Activated CD4-positive, CD25-positive, alpha-beta regulatory T cell treated with anti-CD3 and anti-CD28 coated beads, Interleukin-2, amount 50 U/mL, for 24 hours (primary cell): Measurements from ENCODE around the gene HOXC5.

ENCODE experiments used
- ATAC-seq, 2 donors: fragments of 150-1000 bp; cut with Tn5 transposase; one replicate each; pipeline ENCODE4 v1.10.0; 2021; ENCODE audit warnings: mild to moderate bottlenecking in 1 of 2, moderate library complexity in 1 of 2

HOXC5 gene

DNA sequence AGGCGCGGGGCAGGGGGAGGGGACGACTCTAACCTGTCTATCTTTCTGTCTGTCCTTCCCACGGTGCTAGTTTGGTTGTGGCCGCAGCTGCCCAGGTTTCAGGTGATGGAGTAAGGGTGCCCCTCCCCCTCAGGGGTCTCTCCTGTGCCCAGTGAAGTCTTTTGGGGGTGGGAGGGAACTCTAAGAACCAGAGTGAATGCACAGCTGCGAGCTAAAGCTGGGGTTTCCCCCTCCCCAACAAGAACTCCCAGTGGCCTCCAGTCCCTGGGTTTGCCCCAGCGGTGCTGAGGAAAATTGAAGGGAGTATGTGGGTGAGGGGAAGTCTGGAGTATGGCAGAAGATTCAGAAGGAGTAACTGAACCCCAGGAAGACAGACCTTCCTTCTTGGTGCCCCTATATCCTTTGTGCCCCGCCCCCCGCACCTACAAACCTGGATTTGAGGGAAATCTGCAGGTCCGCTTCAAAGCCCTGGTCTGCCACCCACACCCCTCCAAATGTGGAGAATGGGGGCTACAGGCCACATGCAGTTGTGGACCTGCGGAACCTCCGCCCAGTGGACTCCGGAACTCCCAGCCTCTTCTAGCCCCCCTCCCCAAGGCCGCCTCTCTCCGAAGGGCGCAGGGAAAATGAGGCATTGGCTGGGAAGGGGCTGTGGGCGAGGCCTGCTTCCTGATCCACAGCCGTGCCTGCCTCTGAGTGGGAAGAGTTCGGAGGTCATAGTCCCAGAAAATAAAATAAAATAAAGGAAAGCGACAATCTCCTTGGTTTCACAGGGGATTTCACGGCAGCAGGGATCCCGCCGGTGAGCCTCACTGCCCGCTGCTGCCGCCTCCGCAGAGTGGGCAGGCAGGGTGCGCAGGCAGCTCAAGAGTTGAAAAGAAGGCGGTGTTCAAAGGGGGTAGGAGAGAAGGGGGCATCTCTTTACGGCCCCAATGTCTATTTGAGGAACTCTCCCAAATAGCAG is 36.3 kb upstream of the HOXC5 start:
- no peak for ATAC-seq

DNA sequence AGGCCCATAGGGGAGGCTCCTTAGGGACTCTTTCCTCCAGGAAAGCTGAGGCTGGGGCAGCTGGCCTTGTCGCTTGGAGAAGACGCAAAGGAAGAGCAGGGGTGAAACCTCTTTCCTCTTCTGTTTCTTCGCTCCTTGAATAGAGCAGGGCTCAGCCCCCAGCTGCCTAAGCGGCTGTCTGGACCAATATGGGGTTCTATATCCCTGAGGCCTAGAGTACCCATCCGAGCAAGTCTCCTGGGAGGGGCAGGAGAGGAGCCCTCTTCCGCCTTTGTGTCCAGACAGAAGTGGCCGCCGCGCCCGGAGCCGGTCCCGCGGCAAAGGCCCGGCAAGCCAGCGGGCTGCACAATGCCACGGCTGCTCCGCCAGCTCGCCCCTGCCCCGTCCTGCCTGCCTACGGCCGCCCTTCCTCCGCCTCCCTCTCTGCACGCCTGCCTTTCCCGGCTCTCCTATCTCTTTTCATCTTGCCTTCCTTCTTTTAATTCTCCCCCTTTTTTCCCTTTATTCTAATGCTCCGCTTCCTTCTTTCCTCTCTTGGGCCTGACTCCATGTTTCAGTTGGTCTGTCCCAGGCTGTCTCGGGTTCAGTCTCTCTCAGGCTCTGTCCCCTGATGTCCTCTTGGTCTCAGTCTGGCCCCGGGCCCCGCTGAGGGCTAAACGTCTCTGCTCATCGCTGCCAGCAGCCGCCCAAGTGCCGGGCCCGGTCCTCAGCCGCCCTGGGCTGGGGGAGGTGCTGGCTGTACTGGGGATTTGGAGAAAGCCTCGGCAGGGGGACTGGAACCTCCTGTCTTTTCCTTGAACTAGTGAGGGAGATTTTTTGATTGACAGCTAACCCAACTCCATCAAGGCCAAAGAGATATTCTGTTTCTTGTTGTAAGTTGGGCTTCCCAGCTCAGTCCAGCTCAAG is 35.4 kb upstream of the HOXC5 start:
- ATAC-seq = no peak

DNA sequence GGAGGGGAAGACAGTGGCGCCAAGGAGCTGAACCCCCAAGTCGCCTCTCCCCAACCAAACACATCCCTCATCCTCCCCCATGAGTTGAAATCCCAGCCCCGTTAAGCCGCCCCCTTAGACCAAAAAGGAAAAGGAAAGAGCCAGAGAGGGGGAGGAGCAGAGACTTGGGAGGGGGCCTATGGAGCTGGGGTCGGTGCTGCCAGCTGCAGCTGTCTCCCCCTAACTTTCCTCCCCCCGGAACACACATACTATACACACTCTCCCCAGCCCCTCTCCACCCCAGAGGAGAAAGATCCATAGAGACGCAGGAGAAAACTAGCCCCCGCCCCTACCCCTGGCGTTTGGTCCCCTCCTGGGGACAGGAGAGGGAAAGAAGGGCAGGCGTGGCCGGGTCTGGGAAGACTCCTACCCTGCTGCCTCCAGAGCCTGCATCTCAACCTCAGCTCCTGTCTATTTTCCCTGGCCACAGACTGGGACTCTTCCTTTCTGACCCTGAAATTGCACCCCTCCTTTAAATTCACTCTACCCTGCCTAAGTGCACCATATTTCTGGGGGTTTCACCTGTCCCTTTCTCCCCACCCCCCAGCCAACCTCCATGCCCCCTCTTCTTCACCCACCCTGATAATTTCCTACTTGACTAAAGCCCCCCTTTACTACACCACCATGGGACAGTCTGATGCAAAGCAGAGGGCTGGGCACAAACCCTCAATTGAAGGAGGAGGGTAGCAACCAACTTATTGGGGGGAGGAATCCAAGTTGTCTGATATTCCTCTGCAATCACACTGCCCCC is 34.5 kb upstream of the HOXC5 start:
- no peak for ATAC-seq

DNA sequence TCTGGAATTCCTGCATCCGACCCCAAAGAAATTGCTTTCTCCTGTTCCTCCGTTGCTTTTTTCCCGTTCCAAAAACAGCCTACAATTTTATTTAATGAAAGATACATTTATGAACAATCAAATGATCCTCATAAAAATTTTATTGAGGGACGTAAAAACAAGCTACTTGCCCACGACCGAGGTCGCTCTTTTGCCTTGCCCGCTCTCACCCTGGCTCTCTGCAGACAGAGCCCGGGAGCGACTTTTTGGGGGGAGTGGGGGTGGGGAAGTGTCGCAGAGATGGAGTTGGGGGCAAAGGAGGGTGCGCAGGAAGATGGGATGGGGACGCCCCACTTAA is 34.0 kb upstream of the HOXC5 start:
- ATAC-seq = no peak

DNA sequence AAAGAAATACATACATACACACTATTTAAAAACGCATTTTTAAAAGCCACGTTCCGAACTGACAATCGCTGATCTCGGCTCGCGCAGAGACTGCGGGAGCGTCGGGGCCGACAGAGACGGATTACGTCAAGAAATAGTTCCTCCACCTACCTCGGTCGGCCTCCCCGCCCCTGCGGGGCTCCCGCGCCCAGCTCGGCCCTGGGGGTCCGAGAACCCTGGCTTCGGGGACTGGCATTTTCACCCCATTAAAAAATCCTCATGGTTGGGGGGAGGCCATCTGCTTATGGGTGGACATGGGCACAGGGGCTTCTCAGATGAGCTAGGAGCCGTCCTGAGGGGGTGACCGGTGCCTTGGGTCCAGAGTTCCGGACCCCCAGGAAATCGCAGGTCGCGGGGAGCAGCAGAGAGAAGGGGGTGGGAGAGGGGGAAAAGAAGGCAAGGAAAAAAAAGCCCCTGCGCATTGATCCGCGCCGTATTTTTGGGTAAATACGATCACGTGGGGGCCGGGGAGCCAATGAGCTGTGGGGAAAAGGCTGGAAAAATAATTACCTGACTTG is 33.2 kb upstream of the HOXC5 start:
- ATAC-seq = no peak

DNA sequence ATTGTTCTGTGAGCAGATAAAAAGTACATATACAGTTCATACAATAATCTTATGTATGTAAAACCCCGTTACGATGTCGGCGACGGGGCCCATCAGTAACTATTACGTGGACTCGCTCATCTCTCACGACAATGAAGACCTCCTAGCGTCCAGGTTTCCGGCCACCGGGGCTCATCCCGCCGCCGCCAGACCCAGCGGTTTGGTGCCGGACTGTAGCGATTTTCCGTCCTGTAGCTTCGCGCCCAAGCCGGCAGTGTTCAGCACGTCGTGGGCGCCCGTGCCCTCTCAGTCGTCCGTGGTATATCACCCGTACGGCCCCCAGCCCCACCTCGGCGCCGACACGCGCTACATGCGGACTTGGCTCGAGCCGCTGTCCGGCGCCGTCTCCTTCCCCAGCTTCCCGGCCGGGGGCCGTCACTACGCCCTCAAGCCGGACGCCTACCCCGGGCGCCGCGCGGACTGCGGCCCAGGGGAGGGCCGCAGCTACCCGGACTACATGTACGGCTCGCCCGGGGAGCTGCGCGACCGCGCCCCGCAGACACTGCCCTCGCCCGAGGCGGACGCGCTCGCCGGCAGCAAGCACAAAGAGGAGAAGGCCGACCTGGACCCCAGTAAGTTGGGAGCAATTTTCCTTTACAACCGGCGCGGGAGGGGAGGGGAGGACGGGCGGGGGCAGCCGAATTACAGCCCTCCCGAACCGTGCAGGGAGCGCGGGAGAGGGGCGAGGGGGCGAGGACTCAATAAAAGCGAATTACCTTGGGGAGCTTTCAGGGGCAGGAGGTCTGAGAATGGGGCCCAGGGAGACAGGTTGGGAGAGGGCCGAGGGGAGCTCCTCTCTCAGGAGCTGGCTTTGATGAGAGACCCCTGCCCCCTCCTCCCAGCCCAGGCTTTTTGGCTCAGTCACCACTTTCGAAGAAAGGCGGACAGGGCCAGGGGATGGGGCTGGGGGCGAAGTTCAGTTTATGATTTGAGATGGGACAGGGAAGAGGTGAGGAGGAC is 32.4 kb upstream of the HOXC5 start, which contains the start of gene HOXC9:
HOXC9 (plus strand) TSS at position 46 of the 999 bp plus-strand sequence; CDS start at position 74, 28 bp downstream.
- no peak for ATAC-seq

DNA sequence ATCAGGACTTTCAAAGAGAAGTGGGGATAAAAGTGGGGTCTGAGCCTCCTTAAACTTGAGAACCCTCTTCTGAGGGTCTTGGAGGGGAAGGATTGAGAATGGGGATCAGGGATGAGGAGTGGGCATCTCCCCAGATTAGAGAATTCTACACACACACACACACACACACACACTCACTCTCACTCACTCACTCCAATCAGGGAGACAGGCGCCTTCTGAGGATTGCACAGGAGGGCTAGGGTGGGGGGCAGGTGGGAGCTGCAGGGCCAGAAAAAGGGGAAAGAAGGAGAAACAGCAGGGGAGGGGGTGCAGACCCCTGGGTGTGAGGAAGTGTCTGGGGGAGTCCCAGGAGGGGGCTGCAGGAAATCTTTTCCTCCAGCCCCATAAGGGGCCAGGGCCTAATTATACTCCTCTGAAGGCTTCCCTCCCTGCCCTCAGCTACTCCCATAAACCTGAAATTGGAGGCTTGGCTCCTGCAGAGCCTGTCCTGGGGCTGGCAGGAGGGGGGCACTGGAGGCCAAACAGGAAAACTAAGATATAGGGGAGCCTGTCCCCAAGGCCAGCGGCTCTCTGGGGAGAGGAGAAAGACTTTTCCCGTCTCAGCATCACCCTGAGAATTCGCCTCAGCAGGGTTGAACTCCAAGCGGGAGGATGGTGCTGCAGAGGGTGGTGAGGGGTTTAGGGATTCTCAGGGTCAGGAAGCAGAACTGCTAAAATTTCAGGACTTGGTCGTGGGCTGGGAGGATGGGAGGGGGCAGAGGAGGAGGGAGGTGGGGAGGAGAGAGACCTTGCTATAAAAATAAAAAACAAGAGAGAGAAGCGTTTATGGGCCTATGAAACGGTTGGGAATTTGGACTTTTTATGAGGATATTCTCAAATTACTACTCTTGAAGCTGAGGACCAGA is 31.3 kb upstream of the HOXC5 start:
- no peak for ATAC-seq

DNA sequence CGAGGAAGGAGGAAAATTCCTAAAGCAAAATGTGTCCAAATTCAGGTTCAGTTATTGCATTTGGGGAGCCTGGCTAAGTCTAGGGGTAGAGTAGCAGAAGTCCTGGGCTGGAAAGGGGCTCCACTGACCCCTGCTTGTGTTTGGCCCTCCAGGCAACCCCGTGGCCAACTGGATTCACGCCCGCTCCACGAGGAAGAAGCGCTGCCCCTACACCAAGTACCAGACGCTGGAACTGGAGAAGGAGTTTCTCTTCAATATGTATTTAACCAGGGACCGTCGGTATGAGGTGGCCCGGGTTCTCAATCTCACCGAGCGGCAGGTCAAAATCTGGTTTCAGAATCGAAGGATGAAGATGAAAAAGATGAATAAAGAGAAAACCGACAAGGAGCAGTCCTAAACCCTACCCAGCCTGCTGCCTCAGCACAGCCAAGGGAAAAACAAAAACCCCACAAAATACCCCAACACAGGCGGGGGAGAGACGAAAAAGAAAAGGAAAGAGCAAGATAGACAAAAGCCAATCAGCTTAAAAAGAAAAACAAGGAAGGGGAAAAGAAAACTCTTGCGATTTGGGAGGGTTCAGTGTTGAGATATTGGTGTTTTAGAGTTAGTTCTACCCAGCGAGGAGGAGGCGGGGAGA is 30.5 kb upstream of the HOXC5 start:
- ATAC-seq = no peak

DNA sequence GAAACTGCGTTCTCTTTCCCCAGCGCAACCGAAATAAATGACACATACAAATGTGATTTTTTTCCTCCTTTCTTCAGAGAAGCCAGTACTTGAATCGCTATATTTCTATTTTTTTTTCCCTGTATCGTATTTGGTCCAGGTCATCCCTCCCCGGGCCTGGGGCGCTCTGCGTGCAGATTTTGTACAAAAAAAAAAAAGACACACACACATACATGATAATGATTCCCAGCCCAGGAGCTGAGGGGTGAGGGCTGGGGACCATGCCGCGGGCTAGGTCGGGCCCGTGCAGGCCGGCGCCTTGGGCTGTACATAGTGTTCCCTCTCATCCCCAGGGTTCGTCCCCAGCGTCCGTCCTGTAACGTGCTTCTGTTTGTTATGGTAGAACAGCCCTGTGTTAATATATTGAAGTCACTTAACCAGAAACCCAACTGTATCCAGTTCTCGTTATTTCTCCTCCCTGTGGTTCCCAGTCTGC is 29.9 kb upstream of the HOXC5 start:
- ATAC-seq = no peak

DNA sequence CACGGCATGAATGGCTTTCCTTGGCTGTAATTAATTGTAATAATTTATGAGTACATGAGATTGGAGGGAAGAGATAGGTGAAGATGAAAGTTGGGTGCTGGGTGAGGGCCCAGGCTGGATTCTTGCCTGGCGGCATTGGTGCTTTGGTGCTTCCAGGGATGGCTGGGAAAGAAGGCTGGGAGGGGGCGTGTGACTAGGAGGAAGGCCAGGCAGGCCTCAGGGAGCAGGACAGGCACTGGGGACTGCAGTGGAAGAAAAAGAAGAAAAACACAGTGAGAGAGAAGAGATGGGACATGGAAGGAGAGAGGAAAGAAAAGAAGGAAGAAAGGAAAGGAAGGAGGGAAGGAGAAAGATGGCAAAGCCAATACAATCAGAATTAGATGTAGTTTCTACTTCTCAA is 29.2 kb upstream of the HOXC5 start:
- ATAC-seq = no peak

DNA sequence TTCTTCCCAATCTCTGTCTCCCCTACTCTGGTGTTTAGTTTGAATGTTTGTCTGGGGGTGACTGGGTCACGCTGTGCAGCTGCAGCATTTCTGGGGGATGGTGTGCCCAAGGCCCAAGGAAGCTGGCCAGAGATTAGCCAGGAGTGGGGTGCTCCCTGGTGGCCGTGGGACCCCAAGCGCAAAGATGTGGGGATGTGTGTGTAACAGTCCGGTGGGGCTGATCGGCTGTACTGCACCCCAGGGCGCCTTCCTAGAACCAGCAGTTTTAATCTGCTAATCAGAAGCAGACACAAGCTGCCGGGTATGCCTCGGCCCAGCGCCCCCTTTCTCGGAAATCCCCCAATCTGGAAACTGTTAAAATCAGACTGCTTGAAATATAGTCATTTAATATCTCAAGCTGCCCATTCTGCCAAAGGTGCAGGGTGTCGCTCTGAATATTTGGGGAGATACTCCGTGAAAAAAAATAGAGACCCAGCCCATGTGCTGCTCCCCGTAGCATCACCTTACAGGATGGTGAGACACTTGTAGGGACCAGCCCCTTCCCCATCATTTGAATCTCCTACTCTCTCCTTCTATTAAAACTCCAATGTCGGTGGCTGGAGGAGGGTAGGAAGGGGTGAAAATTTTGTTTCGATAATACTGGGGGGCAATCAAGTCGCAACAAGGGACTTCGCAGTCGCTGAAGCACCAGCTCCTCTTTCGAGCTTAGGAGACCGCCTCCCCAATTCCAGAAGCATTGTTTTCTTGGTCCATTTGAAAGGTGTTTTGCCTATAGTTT is 28.6 kb upstream of the HOXC5 start:
- ATAC-seq = no peak

DNA sequence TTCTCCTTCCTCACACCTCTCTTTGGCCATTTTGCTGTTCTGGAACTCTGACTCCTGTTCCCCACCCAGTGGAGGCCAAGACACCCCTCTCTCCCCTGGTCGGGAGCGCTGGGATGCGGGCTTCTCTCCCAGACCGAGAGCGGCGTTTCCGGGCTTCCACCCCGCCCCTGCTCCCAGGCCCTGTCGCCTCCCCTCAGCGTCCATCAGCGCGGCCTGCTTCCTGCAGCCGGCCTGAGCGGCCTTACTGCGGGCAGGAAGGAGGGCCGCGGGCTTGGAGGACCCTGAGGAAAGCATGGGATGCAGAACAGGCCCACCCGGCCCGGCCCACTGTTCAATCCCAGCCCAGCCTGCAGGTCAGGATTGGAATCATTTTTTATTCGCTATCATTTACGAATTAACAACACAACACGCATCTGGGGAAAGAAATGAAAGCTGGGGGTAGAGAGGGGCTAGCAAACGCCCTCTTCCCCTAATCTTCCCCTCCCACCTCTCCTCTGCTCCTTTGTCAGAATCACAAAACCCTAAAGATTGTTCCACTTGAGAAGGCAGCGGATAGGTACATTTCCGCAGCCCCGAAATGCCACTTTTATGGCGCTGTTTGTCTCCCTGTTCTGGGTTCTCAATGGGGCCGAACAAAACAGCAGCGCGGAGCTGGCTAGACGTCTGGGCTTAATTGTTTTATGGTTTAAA is 27.9 kb upstream of the HOXC5 start:
- ATAC-seq = no peak

DNA sequence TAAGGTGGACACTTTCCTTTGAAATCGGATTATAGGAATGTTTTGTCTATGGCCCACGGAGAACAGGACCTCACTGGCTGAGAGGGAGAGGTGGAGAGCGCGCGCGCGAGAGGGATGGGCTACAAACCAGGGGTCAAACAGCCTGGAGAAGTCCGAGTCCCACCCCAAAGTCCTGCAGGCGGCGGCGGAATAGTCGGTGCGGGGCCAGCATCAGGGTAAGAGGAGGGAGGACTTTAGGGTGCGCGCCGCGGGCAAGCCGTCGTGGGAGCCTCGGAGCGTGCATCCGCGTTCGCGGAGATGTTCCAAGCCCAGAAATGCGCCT is 27.4 kb upstream of the HOXC5 start:
- no peak for ATAC-seq

DNA sequence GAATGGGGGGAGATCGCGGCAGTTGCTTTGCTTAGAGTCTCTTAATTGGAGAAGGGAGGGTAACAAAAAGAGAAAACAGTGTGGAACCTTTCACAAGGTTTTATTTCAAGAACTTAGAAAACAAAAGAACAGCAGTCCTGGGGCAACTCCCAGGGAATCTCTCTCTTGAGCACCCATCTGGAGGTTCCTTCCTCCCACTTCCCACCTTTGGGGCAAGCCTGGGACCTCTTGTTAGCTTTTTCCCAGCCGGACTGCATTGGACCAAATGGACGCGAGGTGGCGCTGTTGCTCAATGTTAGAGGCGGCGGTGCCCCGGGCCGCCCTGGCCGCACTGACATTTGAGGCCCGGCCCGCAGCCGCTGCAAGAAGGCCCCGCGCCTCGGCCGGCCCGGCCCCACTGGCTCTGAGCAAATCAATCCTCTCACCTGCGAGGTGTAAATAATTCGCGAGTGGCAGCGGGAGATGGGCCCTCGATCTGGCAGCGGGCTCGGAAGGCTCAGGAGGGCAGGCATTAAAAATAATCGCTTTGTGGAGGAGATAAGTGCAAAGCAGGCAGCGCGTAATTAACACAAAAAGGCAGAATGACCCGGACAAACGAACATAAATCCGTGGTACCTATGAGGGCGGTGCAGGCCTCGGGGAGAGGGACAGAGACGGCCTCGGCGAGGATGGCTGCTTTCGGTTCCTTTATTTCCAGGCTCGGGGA is 26.8 kb upstream of the HOXC5 start:
- ATAC-seq = peak; percentile 79 to 82

DNA sequence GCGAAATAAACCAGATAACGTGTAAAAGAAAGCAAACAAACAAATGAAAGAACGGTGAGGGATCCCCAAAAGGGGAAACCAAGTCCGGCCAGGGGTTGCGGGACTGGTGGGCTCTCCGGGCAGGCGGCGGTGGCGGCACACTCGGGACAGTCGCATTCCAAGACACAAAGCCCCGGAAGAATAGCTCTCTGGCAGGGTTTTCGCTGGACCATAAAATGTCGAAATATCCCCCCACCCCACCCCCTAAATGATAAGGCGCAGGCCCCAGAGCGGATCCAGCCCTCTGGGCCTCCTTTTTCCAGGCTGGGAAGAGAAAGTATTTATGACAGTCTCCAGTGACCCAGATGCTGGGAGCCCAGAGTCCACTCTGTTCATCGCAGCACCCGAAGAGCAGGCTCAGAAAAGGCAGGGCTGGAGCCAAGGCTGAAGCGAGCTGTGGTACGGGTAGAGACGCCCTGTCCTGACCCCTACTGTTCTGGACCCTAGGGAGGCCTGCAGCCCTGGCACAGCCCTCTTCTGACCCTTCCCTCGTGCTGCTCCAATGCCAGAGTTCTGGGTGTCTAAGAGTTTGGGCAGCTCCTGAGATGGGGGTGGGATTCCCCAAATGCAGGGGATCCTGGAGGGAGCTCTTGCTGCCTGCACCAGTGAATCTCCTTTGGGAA is 26.2 kb upstream of the HOXC5 start:
- ATAC-seq = no peak

DNA sequence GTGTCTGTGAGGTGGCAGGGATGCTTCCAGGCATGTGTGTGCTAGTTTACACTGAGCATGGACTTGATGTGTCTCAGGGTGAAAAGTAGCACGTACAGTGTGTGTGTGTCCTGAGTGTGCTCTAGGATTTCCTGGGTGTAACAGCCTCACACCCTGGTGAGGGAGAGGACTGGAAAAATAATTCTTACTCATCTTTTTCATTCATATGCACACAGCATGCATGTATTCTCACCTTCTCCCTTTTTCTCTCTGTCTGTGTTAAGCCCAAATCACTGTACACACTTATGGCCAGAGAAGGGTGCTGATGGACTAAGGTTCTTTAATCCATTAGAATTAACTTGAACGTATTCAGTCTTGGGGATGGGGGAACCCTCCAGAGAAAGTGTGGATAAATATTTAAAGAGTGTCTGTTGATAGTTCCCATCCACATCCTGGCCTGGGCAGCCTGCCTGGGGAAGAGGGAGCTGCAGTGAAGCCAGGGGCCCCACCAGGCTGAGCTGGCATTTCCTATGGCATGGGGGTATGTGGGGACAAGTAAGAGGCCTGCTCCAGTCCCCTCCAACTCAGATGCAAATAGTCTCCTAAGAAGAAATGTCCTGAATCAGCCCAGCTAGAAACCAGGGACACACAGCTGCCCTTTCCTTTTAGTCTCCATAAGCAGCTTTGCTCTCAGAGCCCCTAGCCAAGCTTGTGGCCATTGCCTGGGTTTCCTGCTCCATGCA is 25.2 kb upstream of the HOXC5 start:
- ATAC-seq = no peak
